ENCODE results near the gene ALDH1B1. TPM values are rescaled to one million over a fixed set of nuclear protein-coding genes. Genes with fewer than 3 reads are reported as not detected.

ALDH1B1 gene
- total RNA-seq (ENCODE audit: low replicate concordance): 12.4 and 21.1 TPM in 2 replicates

GRCh38 chr9:38392235-38393127 is at the start of gene ALDH1B1:
TSS of gene ALDH1B1 (plus strand) at chr9:38392702. CDS start at chr9:38395749, 3,047 bp downstream.

GRCh38 chr9:38423973-38424843 is 31.7 kb downstream of the ALDH1B1 start, which contains the start of gene IGFBPL1:
TSS of gene IGFBPL1 (minus strand) at chr9:38424454. CDS start at chr9:38424424, 30 bp downstream.

Other genes starting within 250 kb of the ALDH1B1 start
- not detected in 2 replicates for gene IGFBPL1, start 31.8 kb downstream of the ALDH1B1 start, total RNA-seq (ENCODE audit: low replicate concordance)
- under 0.01 TPM in 1 of 2 replicates, not detected in the other for gene ANKRD18A, start 227.9 kb downstream of the ALDH1B1 start, total RNA-seq (ENCODE audit: low replicate concordance)